Neutrophil (primary cell): Measurements from ENCODE around the gene DDIAS.
"Not testable (repeated sequence)": the region's sequence is repeated elsewhere in the genome, so short reads cannot be mapped to it uniquely, and the experiment has no call there.

Source experiments
- H3K27ac ChIP-seq: fragments of 200-600 bp; sonication (generic); 2 replicates; pipeline ENCODE4 v1.5.1; 2016; ENCODE audit warnings: mild to moderate bottlenecking, moderate library complexity
- H3K27me3 ChIP-seq: fragments of 200-600 bp; sonication (generic); 2 replicates; pipeline ENCODE4 v1.6.0; 2016; ENCODE audit warnings: mild to moderate bottlenecking
- H3K36me3 ChIP-seq: fragments of 200-600 bp; sonication (generic); 2 replicates; pipeline ENCODE4 v1.5.1; 2017
- H3K4me1 ChIP-seq, 2 experiments: fragments of 200-600 bp in 1 of 2; sonication (generic) in 1 of 2; 1 replicate in 1 of 2; 2 replicates in 1 of 2; pipeline versions ENCODE4 v1.5.1 to v1.6.1; 2013 to 2016; ENCODE audit warnings: low read depth in 1 of 2, low read length in 1 of 2, mild to moderate bottlenecking in 1 of 2, moderate library complexity in 1 of 2; ENCODE audit not compliant: control insufficient read depth in 1 of 2, insufficient read depth in 1 of 2
- H3K4me3 ChIP-seq, 2 experiments: fragments of 200-600 bp in 1 of 2; sonication (generic) in 1 of 2; 1 replicate in 1 of 2; 2 replicates in 1 of 2; pipeline ENCODE4 v1.5.1; 2013 to 2016; ENCODE audit warnings: low read depth in 1 of 2, low read length in 1 of 2, mild to moderate bottlenecking in 1 of 2, moderate library complexity in 1 of 2
- H3K9me3 ChIP-seq: fragments of 200-600 bp; sonication (generic); 2 replicates; pipeline ENCODE4 v1.5.1; 2016
- CTCF ChIP-seq: fragments of 200-600 bp; sonication (generic); IDR thresholded peaks from 2 replicates; pipeline ENCODE4 v1.5.1; 2016; ENCODE audit warnings: antibody characterized with exemption

The DDIAS gene

GRCh38 chr11:82959987-82960778 is 58.6 kb downstream of the DDIAS start:
- H3K4me3 ChIP-seq = no peak overlapping the region
- no peaks in the 10 kb centered on the region for H3K36me3 ChIP-seq
- TF ChIP-seq CTCF = no peak
- H3K27me3 ChIP-seq = no peaks in the 10 kb centered on the region
- no peak overlapping the region for H3K27ac ChIP-seq
- H3K4me1 ChIP-seq = no peaks in the 10 kb centered on the region
- no peaks in the 10 kb centered on the region for H3K9me3 ChIP-seq

DNA sequence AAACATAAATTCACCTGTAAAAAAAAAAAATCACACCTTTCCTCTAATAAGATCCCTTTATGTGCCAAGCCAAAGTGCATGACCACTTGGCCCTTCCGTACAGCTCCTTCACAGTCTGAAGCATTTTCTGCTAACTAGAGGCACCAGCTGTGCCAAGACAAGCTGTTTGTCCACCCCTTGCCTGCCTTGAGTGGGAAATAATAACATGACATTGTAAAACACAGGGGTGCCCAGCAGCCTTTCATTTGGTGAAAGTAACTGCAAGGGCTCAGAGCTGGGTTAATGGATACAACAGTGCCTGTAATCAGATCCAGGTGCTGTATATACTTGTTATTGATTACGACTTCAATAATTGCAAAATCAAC is 59.2 kb downstream of the DDIAS start:
- Histone ChIP-seq H3K4me1 (no peaks in the 10 kb centered on the region), H3K27ac (no peak overlapping the region), H3K36me3 (no peaks in the 10 kb centered on the region), H3K27me3 (no peaks in the 10 kb centered on the region), H3K9me3 (no peaks in the 10 kb centered on the region), H3K4me3 (no peak overlapping the region)
- TF ChIP-seq CTCF = no peak

DNA sequence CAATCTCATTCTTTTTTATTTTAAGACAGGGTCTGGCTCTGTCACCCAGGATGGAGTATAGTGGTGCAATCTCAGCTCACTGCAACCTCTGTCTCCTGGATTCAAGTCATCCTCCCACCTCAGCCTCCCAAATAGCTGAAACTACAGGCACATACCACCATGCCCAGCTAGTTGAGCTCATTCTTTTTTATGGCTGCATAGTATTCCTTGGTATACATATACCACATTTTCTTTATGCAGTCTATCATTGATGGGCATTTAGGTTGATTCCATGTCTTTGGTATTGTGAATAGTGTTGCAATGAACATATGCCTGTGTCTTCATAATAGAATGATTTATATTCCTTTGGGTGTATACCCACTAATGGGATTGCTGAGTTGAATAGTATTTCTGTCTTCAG is 60.5 kb downstream of the DDIAS start:
- not testable (repeated sequence) for H3K4me1 ChIP-seq, H3K4me3 ChIP-seq, H3K27ac ChIP-seq, H3K9me3 ChIP-seq, H3K27me3 ChIP-seq, H3K36me3 ChIP-seq

GRCh38 chr11:82967381-82967780 is 65.8 kb downstream of the DDIAS start:
- no peaks in the 10 kb centered on the region for H3K9me3 ChIP-seq
- H3K4me1 ChIP-seq = no peaks in the 10 kb centered on the region
- no peak overlapping the region for H3K27ac ChIP-seq
- no peak for TF ChIP-seq CTCF
- no peak overlapping the region for H3K4me3 ChIP-seq
- H3K27me3 ChIP-seq = peaks cover 4% of the 10 kb centered on the region
- H3K36me3 ChIP-seq = no peaks in the 10 kb centered on the region

DNA sequence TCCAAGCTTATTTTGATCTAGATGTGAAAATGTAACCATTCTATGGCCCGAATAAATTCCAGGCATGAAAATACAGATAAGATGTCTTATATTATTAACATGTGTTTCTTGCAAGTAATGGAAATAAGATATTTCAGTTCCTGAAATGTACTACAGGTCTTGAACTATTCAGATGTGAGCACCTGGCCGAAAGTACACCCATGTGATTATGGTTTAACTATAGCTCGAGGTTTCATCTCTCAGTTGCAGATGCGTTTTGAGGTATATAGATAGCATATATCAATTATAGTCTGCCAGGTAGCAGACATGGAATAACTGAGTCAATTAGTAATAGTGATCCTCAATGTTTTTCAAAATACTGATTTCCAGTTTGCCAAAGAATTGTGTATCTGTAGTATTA is 68.3 kb downstream of the DDIAS start:
- Histone ChIP-seq H3K27ac (no peak overlapping the region), H3K4me1 (no peaks in the 10 kb centered on the region), H3K9me3 (no peaks in the 10 kb centered on the region), H3K36me3 (no peaks in the 10 kb centered on the region), H3K4me3 (no peak overlapping the region), H3K27me3 (peaks cover 5% of the 10 kb centered on the region)
- no peak for TF ChIP-seq CTCF

GRCh38 chr11:82970507-82971083 is 69.1 kb downstream of the DDIAS start:
- not testable (repeated sequence) for H3K27ac ChIP-seq, H3K9me3 ChIP-seq, H3K36me3 ChIP-seq, H3K4me3 ChIP-seq, H3K27me3 ChIP-seq, H3K4me1 ChIP-seq

GRCh38 chr11:82971519-82971946 is 70.0 kb downstream of the DDIAS start:
- H3K4me1 ChIP-seq, H3K9me3 ChIP-seq, H3K36me3 ChIP-seq, H3K27ac ChIP-seq, H3K4me3 ChIP-seq, H3K27me3 ChIP-seq: not testable (repeated sequence)
